ENCODE measurements around the gene DCAF8.

DNA sequence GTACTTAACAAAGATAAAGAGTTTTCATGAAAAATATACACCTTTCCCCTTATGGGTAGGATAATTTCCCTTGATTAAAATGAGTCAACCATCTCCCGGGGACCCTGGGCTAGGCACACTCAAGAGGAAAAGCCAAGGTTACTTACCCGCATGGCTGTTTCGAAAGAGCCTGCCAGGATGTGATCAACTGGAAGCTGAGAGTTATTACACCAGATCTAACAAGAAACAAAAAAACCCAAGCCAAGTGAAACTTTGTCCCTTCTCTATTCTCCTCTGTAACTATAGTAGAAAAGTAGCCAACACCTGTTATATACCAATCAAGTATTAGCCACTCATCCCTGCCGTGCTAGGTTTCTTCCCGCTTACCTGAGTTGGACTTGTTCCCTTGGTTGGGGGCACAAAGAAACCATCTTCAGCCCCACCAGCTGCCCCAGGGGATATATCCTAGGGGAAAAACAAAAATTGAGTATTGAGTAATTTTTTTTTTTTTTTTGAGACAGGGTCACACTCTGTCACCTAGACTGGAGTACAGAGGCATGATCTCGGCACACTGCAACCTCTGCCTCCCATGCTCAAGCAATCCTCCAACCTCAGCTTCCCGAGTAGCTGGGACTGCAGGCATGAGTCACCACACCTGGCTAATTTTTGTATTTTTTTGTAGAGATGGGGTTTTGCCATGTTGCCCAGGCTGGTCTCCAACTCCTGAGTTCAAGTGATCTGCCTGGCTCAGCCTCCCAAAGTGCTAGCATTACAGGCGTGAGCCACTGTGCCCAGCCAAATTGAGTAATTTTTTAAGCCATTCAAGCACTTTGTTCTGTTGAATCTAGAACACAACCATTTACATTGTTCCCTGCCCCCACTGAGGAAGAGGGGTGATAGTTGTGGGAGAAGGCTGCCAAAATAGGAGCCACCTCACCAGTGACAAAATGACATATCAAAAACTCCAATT, 30.9 kb upstream of the DCAF8 start:
- TF ChIP-seq CTCF (conservative IDR thresholded peaks at IDR 0.05) (no peak), EZH2 (IDR thresholded peaks at IDR 0.05; ENCODE audit: low read depth) (no peak)

Data from PC-9 (cell line).